KOPT-K1 (cell line): ENCODE measurements around the gene GINS1.

Source experiments
- H3K27ac ChIP-seq: fragments of 200-600 bp; sonication (generic); 2 replicates; pipeline ENCODE4 v1.5.1; 2016; ENCODE audit warnings: antibody characterized with exemption, mild to moderate bottlenecking, low read depth, low read length; ENCODE audit not compliant: poor library complexity, severe bottlenecking
- H3K36me3 ChIP-seq: fragments of 200-600 bp; sonication (generic); 2 replicates; pipeline ENCODE4 v1.5.1; 2017; ENCODE audit warnings: antibody characterized with exemption, mild to moderate bottlenecking, low read length, moderate library complexity; ENCODE audit not compliant: insufficient read depth
- H3K9me3 ChIP-seq: fragments of 200-600 bp; sonication (generic); 2 replicates; pipeline ENCODE4 v1.5.1; 2017; ENCODE audit warnings: antibody characterized with exemption, low read length, mild to moderate bottlenecking; ENCODE audit not compliant: insufficient read depth, poor library complexity, severe bottlenecking

GINS1 gene

DNA sequence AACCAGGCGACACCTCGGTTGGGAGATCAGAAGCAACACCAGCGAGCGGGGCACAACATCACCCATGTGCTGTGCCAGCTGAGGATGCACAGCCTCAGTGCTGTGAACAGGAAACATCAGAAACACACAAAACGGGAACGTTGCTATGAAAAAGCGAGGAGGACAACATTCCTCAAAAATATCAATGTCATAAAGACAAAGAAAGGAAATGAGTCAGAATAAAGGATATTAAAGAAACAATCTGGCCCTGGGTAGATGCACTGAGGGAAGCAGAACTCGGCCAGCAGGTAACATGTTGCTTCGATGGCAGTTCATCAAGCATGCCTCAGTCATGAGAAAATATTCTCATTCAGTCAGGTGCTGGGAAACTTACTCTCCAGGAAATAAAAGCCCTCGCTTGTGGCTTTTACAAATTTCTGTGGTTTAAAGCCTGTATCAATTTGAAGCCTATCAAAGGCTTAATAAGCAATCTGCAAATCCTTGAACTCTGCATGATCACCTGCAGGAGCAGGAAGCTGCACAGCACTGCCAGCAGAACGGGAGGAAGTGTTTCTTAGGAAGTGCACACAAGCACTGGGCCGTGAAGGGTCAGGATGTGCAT, 77.5 kb downstream of the GINS1 start:
- Histone ChIP-seq H3K9me3 (no peaks in the 10 kb centered on the region), H3K36me3 (peaks cover 48% of the 10 kb centered on the region), H3K27ac (peak overlapping the region; percentile 67)

DNA sequence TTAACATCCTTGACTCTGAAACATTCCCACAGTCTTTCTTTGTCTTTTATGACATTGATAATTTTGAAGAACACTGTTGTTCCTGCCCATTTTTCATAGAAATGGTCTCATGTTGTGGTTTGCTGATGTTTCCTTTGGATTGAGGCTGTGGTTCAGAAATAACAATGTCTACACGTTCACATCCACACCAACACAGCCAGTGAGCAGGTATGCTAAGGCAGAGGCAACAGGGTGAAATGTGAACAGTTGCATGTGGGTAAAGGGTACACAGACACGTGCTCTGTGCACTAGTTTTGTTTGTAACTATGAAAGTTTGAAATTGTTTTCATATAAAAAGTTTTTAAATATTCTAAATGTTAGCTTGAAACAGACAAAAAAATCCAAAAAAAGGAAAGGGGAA, 78.4 kb downstream of the GINS1 start:
- Histone ChIP-seq H3K36me3 (peaks cover 46% of the 10 kb centered on the region), H3K27ac (peak overlapping the region; percentile 67), H3K9me3 (no peaks in the 10 kb centered on the region)

DNA sequence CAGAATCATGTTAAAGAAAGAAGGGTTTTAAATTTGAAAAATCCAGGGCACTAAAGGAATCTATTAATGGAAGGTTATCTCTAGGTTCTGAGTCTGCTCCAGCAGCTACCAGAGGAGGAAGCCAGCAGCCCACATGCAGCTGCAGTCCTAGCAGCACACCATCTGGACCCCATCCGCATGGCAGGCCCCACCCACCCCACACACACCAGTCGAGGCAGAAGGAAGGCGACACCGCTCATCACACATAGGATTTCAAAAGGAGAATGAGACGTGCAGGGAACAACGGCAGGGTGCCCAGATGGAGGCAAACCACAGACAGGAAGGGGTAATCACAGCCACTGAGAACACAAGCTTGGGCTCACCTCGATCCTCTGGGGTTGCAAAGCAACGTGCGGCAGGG, 78.9 kb downstream of the GINS1 start:
- H3K36me3 ChIP-seq: peaks cover 44% of the 10 kb centered on the region
- peak overlapping the region; percentile 67 for H3K27ac ChIP-seq
- H3K9me3 ChIP-seq: no peaks in the 10 kb centered on the region

DNA sequence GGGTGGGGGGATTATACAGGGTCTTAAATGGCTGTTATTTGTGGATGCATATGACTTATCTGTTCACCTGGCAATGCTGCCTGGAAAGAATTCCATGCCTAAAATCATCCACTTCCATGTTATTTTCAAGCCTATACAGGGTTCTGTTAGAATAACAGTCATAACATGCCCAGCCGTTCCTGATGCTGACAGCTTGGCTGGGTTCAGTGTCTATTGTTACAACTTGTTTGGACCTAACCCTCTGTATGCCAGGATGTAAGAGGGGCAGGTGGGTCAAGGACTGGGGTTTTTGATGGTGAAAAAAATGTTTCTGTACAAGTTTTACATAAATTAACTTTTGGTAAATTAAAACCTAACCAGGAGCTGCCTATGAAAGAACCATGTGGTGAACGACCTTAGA, 79.8 kb downstream of the GINS1 start:
- H3K27ac ChIP-seq: no peak overlapping the region
- H3K36me3 ChIP-seq: peaks cover 37% of the 10 kb centered on the region

DNA sequence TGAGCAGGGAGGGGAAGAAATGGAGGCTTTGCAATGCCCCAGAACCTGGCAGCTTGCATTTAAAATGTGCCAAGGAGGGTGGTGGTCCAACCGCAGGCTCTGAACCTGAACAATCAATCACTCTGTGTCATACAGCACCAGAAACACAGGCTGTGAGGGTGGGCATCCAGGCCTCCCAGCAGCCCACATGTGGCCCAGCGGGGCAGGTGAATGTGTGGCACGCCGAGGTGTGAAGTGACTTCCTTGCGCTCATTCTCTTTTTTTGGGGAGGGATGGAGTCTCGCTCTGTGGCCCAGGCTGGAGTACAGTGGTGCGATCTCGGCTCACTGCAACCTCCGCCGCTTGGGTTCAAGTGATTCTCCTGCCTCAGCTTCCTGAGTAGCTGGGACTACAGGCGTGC, 80.5 kb downstream of the GINS1 start:
- Histone ChIP-seq H3K9me3 (no peaks in the 10 kb centered on the region), H3K27ac (no peak overlapping the region), H3K36me3 (peaks cover 42% of the 10 kb centered on the region)

More for the DNA sequence above, 79.8 kb downstream of the GINS1 start:
- no peaks in the 10 kb centered on the region for H3K9me3 ChIP-seq

DNA sequence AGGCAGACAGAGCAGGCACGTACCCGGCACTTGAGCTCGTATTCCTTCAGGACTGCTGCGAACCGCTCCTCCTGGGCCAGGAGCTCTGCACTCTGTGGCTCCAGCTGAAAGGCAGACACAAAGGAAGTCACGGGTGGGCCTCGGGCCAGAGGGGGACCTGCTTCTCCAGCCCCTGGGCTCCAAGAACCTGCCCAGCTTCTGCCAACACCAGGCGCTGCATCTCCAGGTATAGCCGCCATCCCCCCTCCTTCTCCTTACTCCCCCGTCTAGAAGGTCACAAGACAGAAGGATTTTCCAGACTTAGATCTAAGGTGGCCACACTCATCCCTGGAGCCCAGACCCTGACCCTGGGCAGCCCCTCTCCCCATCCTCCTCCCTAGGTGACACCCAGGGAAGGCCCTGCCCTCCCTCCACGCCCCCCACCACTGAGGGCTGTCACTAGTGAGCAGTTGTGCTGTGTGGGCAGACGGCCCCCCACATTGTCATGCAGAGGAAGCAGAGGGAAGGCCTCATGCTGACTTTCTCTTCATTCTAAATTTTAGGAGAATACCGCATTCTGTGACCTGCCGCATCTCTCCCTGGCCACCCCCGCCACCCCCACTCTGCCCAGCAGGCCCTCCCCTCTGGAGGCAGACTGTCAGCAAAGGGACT, 81.9 kb downstream of the GINS1 start:
- Histone ChIP-seq H3K36me3 (peaks cover 53% of the 10 kb centered on the region), H3K9me3 (no peaks in the 10 kb centered on the region), H3K27ac (no peak overlapping the region)

DNA sequence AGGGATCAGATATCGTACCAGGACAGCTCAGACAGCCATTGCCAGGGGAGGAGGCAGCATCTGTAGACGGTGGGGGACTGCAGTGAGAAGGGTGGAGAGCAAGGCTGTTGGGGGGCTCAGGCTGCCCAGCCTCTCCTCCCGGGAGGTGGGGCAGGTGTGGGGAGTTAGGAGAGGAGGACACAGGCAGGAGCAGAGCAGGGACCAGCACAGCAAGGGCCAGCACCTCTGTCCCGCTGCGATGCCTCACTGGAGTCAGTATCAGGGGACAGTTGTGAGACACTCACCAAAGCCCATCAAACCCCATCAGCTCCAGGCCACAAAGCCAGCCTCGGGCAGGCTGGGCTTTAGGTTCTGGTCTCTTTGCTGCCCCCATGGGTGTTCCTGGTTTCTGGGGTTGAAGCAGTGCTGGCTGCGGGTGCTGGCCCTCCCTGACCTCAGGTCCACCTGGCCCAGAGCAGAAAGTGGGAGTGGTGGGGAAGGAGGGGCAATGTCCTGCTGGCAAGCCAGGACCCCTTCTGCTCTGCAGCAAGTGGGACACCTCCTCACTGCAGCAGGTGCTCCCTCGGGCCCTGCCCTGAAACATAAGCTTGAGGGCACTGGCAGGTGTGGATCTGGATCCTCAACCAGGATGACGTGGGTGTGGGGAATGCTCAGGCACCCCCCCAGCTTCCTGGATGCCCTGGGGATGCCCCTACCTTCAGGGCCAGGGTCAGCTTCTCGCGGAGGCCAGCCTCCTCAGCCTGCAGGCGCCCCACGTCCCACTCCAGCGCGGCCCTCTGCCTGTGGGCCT, 83.4 kb downstream of the GINS1 start:
- peaks cover 68% of the 10 kb centered on the region for H3K36me3 ChIP-seq
- H3K27ac ChIP-seq: no peak overlapping the region
- no peaks in the 10 kb centered on the region for H3K9me3 ChIP-seq

DNA sequence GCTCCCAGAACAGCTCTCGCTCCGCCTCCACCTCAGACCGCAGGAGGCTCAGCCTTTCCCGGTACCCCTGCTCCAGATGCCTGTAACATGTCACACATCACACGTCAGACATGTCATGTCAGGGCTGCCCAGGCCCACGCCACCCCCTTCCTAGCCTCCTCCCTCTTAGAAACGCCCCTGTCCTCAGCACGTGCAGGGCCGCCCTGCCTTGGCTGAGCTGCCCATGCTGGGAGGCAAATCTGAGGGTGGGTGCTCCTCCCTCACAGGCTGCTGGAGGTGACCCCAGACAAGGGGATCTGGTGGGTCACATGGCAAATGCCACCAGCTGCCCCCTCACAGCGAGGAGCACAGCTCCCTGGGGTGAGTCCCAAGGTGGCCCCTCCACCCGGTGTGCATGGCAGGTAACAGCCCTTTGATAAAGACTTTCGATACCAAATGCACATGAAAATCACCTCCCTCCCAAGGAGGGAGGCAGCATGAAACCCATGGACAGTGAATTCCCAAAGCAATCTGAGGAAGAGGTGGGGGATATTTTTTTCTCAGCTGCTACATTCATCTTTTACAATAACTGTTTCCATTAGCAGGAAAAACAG, 84.1 kb downstream of the GINS1 start:
- Histone ChIP-seq H3K9me3 (no peaks in the 10 kb centered on the region), H3K27ac (no peak overlapping the region), H3K36me3 (peaks cover 75% of the 10 kb centered on the region)

DNA sequence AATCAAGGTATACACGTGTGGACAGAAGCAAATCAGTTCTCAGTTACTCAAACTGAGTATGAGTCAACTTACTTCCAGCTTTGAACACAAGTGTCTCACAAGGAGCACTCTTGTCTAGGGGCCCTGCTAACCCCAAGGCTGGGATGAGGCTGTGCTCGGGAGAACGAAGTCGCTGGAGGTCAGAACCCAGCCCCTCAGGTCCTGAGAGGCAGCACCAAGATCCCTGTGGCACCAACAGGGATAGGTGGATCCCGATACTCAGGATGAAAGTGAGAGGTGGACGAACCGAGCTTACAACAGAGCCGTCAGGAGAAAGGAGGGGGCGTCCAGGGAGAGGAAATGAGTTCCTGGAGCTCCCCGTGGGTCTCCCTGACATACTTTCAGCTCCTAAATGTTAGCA, 85.7 kb downstream of the GINS1 start:
- Histone ChIP-seq H3K27ac (no peak overlapping the region), H3K36me3 (peaks cover 81% of the 10 kb centered on the region), H3K9me3 (no peaks in the 10 kb centered on the region)

DNA sequence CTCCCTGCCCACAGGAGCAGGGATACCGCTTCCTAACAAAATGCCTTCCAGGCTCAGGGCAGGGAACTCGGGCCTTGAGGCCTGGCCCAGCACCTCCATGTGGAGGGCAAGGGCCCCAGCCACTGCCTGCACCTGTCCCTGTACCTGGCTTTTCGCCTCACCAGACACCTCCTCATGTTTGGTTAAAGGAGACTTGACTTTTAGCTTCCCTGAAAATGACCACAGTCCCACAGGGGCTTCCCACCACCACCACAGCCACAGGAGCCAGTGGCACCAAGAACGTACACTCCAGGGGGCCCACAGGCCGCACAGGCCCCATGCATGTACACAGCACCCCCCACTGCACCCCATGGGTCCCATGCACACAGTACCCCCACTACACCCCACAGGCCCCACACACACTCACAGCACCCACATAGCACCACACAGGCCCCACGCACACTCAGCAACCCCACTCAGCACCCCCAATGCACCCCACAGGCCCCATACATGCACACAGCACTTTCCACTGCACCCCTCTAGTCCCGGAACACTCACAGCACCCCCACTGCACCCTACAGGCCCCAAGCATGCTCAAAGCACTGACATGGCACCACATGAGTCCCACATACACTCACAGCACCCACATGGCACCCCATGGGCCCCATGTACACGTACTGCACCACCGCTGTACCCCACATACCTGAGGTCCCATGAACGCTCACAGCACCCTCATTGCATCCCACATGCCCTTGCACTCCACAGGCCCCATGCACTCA, 86.5 kb downstream of the GINS1 start:
- H3K9me3 ChIP-seq: no peaks in the 10 kb centered on the region
- H3K36me3 ChIP-seq: peaks cover 82% of the 10 kb centered on the region
- H3K27ac ChIP-seq: no peak overlapping the region

DNA sequence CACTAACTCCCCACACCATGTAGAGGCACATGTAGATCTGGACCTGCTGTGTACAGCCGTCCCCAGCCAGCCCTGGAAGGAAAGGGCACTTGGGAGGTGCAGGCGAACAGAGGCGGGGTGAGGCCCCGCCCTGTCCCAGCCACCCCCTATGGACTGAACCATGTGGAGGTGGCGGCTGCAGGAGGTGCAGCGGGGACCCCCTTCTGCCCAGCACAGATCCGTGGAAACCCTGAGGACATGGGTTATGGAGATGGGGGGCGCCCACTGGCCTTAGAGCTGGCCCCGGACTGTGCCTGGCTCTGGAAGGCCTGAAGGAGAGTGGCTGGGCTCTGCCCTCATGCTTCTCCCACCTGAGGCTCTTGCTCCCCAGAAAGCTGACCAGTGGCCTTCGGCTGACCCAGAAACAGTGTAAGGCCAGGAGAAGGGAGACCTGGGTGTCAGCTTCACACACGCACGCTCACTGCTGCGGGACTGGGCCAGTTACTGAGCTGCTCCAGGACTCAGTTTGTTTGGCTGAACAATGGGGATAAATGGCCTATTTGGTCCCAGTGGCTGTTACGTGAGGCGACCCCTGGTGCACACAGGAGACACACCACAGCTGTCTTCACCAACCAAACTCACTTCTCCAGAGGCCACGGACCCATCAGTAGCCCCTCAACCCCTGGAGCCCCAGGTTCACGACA, 87.2 kb downstream of the GINS1 start:
- Histone ChIP-seq H3K27ac (no peak overlapping the region), H3K36me3 (peaks cover 82% of the 10 kb centered on the region), H3K9me3 (no peaks in the 10 kb centered on the region)

DNA sequence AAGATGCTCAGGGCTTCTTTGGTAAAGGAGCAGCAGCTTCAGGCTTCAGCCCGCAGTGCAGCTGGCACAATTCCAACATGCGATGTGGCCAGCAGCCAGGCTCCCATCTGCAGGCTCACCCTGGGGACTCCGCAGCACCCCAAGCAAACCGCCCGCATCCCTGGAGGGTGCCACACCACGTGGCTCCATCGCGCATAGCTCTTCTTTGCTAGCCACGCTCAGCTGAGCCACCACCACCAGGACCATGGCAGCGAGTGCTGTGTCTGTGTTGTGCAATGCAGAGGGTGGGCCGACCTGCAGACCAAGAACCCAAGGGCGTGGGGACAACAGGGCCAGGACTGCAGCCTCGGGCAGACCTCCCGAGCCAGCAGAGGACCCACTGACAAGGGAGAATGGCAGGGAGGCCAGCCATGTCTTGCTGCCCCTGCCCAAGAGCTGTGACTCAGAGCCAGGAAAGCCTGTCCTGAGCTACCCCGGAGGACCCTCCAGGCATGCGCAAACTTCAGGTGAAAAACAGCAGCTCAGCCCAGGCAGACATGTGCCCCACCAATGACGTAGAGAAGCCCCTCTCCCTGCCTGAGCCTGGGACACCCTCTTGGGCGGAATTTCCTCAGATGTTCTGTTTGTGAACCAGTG, 87.8 kb downstream of the GINS1 start:
- Histone ChIP-seq H3K9me3 (no peaks in the 10 kb centered on the region), H3K36me3 (peaks cover 84% of the 10 kb centered on the region), H3K27ac (no peak overlapping the region)

DNA sequence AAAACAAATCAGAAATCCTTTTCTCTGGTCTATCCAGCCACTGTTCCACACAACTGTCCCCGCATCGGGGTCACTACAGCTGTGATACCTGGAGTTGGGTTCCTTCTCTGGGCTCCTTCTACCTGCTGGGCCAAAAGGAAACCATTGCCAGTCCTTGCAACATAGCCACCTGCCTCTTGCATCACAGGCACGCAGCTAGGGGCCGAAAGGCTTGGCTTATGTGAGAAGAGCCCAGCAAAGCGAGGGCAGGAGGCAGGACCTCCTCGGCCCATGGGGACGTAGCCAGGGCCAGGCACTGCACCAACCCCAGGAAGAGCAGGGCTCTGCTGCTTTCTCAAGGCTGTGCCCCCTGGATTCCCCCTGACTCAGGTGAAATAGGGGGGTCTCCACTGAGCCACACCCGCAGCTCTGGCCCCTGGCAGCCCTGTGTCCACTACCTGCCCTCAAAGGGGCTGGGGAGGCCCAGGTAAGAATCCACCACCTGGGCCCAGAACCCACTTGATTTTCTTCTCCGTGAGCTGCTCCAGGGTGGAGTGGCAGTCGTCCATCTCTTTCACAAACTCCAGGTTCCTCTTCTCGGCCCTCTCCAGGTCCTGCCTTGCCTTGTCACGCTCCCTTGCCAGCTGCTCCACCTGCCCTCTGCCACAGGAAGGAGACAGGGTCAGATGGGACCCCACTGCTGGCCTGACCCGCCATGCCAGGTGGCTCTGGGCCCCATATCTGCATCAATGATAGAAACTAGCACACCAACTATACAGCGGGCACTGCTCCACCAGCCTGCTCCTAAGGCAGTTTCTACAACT, 88.9 kb downstream of the GINS1 start:
- no peak overlapping the region for H3K27ac ChIP-seq
- H3K36me3 ChIP-seq: peaks cover 86% of the 10 kb centered on the region
- H3K9me3 ChIP-seq: no peaks in the 10 kb centered on the region
